Kidney capillary endothelial cell (primary cell): ENCODE measurements around the gene LIPH.

Source experiments
- DNase-seq: peaks from one replicate; pipeline ENCODE4 v3.0.0-alpha.2; 2018; ENCODE audit warnings: low spot score

Gene LIPH

DNA sequence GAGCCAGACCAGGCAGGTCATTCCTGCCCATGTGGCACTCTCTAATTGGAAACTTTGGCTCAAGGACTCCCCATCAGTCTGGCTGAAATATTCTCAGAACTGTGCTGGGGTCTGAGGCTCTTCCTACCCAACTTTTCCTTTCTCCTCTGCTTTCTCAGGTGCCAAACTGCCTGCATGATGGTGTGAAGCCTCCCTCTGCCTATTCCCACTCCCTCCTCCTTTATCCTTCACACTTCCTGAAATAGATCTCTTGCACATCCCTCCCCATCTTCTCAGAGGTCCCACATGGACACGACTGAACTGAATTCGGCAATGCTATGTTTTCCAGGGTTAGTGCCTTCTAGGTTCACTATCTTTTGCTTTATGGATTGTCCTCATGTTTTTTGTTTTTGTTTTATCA lies 12.5 kb downstream of the LIPH start:
- DNase-seq = no peak

GRCh38 chr3:185537369-185537970 lies 14.9 kb downstream of the LIPH start:
- peak; percentile 76 for DNase-seq

DNA sequence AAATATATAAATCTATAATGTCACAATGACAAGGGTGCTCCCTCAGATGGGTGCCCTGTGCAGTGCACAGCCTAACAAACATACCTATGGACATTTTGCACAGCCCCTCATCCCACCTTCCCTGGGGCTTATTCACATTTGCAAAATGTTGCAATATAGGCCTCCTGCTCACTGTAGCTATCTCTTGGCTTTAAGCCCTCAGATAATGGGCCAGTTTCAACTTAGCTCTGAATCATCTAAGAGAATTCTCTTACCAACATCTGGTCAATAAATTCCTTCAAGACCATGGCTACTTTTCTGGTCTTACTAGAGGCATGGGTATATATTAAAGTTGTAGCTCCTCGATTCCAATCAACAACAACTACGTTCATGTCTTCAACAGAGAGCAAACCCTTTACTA lies 17.9 kb downstream of the LIPH start:
- DNase-seq = no peak

DNA sequence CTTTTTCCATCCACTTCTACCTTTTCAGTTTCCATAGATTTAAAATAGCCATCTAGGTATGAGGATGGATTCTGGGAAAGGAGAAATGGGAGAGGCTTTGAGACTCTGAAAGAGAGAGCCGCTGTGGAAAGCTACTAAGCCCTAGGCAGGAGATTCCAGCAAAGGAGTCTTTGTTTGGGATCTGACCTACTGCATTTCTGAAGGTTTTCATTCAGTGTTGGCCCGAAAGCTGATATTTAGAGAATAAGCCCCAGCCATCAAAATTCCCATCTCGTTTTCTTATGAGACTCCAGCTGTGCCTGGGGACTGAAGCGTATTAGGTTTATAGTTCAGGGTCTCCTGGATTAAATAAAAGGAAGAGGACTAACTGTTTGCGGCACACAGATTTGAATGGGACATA lies 19.5 kb downstream of the LIPH start:
- no peak for DNase-seq

DNA sequence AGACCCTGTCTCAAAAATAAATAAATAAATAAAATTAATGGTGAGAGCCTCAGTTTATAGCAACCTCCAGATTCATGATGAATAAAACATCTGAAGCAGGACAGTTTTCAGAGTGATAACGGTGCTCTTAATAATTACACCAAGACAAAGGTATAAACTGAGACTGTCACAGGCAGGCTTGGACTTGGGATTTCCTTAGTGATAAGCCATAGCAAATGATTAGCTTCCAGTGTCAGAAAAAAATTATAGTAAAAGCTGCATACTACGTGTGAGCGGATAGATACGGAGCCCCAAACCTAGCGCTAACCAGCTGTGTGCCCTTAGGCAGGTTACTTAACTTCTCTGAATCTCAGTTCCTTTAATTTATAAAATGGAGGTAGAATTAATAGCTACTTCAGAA lies 21.5 kb downstream of the LIPH start:
- DNase-seq = no peak

DNA sequence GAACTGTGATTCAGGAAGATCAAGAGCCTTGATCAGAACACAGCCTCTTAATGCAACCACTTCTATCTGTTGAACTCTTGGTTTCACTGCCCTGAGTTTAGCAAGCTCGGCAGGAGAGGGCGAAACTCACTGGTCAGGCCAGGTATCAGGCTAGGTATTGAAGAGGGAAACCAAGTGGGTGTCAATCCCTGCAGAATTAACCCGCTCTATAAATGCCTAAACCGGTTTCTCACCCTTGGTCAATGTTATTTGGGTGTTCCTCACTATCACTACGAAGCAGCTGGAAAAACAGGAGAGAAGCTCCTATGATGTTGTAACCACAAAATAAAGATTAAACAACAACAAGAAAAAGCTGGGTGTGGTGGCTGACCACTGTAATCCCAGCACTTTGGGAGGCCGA lies 23.9 kb downstream of the LIPH start:
- DNase-seq = no peak

DNA sequence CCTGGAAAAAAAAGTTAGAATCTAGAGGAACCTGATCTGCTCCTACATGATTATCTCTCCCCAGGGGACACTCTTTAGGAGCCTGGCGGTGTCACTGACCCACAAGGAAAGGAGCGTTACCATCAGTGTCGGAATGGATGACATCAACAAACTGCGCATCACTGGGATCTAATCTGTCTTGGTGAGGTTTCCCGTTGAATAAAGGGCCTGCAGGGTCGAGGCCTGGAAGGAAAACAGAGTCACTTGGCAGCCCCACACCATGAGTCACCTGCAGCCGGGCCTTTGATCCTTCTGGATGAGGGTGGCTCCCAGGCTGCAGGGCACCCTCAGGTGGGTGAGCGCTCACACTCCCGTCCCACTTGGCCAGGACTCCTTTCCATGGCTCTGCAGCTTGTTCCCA lies 25.0 kb downstream of the LIPH start:
- no peak for DNase-seq

- DNase-seq = no peak
These were observed 25.9 kb downstream of the LIPH start for GRCh38 chr3:185526349-185526951.

DNA sequence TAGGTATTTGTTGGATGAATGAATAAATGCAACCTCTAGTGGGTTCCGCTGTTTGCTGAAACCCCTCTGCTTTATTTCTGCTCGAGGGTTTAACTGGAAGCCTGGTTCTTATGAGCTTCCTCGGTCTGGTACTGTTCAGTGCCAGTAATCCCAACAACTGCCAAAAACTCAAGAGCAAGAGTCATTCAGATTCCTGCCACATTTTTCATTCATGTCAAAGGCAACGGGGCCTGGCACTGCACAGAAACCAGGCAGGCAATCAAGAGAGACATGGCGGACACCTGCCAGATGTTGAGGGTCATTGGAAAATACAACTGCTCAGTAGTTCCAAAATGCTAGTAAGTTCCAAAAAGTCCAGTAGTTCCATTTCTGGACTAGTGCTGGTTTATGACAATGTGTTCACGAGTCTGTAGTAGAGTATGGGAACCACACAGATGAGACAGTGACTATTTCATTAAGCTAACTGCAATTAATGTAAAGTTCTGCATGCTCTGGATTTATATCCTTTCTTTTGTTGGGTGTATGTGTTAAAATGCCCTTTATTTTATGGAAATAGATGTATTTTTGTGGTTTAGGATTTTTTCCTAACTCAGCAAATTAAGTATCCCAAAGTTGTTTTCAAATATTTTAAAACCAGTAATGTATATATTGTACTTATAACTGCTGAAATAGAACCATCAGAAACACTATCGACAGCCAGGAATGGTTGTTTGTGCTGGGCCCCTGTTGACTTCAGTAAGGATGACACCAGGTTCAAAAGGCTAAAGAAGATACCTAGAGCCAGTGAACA lies 30.8 kb downstream of the LIPH start:
- no peak for DNase-seq

DNA sequence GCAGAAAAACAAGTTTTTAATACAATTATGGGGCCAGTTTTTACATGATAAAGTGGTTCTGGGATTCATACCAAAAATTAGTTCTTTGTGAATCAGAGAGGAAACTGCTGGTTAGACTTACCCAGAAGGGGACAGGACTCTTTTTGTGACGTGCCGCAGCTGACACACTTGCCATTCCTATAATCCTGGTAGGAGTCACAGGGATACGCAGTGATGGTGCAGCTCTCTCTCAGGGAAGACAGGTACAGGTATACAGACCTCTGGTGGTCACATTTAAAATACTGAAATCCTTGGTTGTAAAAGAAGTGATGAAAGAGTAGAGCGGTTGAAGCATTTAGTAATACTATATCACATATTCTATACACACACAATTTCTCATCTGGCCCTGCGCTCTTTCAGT lies 33.4 kb downstream of the LIPH start:
- no peak for DNase-seq

DNA sequence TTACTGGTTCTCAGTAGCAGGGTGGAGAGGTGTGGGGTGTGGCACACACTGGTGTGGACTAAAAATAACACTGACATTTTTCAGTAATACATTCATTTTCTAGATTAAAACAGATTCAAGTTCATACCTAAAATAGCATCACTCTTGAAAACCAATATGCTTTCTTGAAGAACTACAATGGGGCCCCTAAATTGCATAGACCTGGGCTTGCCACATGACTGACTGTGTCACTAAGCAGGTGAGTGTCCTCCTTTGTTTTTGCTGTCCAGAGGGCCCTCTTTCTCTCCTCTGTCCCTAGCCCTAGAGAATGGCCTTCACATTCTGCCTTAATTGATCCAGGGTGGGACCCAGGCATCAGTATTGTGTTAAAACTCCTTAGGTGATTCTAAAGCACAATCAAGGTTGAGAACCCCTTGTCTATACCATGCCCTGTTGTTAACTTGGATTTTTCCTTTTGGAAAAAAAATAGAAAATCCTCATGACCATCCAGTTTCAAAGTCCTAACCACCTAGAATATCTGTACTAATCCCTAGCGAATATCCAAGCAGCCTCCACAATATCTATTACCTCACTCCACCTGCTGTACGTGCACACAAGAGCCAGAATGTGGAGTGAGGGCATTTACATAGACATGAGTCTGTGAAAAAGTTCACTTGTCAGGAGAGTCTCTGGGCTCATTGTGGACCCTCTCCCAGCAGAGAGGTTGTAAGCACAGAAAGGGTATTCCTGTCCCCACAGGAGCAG lies 34.8 kb downstream of the LIPH start:
- DNase-seq = no peak

- no peak for DNase-seq
These were observed 40.7 kb downstream of the LIPH start for GRCh38 chr3:185511711-185512110.

- DNase-seq = no peak
These were observed 43.9 kb downstream of the LIPH start for GRCh38 chr3:185508335-185508991.

GRCh38 chr3:185507883-185508282 lies 44.5 kb downstream of the LIPH start:
- no peak for DNase-seq

GRCh38 chr3:185504636-185505035 lies 47.8 kb downstream of the LIPH start:
- DNase-seq = no peak

GRCh38 chr3:185503521-185503920 lies 48.9 kb downstream of the LIPH start:
- no peak for DNase-seq

GRCh38 chr3:185502987-185503386 lies 49.4 kb downstream of the LIPH start:
- DNase-seq = no peak

DNA sequence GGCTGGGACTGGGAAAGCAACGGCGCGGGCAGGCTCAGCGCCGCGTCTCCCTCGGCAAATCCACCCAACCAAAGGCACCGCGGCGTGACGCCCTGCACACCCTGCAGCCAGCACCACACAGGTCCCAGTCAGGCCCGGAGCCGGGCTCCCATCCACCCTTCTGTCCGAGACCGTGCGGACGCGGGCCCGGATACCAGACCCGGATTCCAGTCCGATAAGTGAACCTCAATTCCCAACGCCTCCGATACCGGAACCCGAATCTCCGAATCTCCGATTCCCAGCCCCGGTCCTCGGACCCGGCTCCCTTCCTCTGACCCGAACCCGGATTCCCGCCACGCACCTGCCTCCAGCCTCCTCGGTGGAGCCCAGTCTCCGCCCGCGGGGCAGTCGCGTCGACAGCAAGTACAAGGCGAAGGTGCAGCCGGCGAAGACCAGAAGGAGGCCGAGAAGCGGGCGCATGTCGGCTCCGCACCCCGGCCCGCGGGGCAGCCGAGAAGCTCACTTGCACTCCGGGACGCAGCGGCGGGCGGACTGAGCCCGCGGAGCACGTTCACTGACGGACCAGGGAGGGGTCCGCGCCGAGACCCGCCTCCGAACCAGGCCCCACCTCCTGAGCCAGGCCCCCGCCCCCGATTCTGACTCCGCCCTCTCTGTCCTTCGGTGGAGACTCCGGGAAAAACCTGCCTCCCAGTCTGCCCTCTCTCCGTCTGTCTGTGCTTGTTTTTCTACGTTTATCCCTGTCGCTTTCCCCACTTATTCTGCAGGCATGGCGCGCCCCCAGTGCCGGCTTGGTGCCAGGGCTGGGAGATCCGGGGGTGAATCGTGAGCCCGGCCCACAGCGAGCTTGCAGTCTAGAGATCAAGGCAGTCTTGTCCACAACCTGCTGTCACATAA lies 53.6 kb downstream of the LIPH start, which contains the start of gene TMEM41A:
TMEM41A (minus strand) TSS at position 533 of the 894 bp plus-strand sequence; CDS start at position 459, 74 bp downstream.
- peak; percentile 86 for DNase-seq

DNA sequence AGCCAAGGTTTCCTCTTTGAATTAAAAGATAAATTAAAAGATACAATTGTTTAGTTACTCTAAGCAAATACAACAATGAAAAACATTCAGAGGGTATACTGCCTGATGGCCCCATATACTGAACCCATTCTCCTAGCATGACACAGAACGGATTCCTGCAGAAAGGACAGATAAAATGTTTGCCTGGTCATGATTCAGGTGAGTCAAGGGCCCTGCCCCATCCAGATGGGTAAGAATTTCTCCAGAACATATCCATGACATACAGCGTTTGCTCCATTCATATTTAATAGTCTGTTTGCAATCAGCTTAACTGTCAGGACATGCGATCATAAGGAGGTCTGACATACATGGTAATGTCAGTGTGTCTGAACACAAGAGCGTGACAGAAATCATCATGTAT lies 62.1 kb downstream of the LIPH start:
- DNase-seq = no peak

DNA sequence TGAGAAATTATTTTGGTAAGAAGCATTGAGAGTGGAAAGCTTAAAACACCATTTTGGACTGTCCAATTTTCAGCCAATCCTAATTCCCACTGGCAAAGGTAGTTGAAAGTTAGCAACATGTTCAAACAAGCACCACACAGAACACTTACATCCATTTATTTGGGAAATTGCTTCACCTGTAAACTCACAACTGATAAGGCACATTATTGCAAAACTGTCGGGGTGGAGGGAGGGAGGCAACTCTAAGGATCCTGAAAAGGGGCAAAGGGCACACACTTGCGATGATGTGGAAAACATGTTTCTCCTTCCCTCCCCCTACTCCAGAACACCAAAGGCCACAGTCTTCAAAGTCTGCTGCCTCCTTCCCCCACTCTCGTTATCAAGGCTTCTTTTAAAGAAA lies 62.9 kb downstream of the LIPH start:
- DNase-seq = no peak

GRCh38 chr3:185488465-185488864 lies 63.9 kb downstream of the LIPH start:
- no peak for DNase-seq
